CD4-positive, alpha-beta T cell treated with Interleukin-6 at 100 ng/mL for 8 hours (primary cell): ENCODE data around the gene RPP25L.

Experiments
- DNase-seq: peaks from one replicate; pipeline ENCODE4 v3.0.0-alpha.2; 2020; ENCODE audit warnings: mixed read lengths, low spot score

Gene RPP25L

DNA sequence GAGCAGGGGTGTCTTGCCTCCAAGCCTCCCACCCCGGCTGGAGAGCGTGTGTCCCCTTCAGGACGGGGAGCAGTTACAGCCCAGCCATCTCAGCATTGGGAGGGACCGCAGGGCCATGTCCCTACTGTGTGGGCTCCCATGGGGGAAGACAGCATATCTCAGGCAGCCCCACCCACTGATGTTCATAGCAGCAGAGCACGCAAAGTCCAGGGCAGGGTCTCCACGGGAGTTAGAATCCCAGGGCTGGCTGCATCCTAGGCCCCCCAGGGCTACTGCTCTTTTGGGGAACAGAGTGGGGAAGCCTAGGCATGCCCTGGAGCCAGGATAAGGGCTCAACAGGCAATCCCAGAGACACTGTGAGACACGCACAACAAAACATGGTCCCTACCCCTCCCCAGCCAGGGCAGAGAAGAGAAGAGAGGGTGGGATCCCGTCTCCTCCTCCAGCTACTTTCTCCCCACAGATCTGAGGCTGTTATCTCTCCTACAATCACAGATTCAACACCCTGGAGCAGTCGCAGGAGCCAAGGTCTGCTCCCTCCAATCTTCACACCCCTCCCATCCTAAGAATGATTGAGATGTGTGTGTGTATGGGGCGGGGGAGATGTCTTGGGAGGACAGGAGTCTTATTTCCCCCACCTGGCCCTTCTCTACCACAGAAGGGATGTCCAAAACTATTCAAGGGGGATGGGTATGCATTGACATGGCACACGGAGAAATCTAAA lies 25.8 kb downstream of the RPP25L start:
- no peak for DNase-seq

DNA sequence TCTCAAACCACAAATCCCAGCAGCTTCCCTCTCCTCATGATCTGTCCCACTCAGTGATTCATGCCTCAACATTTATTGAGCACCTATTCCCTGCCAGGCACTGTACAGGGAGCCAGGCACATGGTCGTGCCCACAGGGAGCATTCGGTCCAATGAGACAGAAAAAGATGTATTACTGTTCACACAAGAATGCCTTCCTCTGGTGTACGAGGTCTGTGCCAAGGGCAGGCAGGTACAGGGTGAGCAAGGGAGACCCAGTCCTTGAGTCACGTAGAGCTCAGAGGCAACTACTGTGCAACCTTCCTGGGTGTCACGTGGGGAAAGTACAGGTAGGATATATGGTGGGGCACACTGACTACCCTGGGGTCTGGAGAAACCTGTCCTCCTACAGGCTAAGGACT lies 26.9 kb downstream of the RPP25L start:
- DNase-seq, result no peak

DNA sequence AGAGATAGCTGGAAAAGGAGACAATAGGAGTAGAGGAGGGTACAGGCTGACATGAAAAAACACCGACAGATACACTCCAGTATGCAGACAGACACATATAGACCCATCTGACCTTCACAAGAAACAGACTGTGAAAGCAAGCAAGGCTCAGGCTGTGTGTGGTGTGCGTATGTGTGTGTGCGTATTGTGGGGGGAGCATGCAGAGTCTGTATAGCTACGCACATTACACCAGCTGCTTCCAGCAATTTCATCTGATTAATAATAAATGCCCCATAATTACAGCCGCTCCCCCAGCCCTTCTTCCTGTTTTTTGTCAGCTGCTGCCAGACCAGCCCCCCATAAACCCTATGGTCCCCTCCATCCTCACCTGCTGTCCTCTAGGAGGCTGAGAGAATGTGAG lies 29.1 kb downstream of the RPP25L start:
- no peak for DNase-seq

DNA sequence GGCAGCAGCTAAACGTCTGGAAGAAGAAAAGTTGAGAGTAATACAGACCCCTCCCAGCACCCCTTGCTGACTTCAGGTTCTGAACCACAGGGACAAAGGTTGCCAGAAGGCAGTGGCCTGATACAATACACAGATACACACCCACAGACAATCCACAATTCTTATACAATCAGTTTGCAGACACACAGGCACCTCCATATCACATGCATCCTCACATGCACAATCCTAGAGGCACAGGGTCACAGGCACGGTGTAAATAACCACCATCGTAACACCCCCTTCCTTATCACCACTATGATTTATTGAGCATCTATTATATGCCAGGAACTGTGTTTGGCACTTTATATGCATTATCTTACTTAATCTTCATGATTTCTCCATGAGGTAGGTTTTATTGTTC lies 30.6 kb downstream of the RPP25L start:
- DNase-seq, result no peak

DNA sequence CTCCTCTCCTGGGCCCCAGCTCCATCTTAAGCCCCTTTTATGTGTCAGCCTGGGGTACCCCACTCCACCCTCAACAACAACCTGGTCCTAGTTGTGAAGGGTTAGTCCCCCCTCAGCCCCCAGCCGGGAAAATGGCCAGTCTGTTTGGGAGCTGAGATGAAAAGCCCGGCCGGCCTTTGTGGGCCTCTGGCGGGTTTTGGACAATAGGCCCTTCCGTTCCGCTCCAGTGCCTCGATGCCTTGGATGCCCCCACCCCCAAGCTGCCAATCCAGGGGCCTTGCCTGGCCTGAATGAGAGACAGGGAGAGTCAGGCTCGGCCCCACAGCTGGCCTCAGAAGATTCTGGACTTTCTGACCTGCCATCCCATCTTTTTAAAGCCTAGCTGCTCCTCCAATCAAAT lies 31.5 kb downstream of the RPP25L start:
- no peak for DNase-seq

DNA sequence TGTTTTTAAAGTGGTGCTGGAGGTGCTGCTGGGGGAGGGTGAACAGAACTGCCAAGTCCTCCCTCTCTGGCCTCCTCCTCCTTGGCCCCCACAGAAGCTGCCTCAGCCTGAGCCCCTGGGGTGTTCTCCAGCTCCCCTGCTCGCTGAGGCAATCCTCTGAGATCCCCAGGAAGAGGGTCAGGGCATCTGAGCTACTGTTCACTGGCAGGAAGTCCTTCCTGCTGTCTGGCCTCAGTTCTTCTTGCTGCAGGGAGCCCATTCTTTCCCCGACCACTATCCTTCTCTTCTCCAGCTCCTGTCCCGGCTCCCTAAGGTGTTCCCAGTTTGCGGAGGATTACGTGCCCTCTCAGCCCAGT lies 32.1 kb downstream of the RPP25L start:
- DNase-seq, result no peak

DNA sequence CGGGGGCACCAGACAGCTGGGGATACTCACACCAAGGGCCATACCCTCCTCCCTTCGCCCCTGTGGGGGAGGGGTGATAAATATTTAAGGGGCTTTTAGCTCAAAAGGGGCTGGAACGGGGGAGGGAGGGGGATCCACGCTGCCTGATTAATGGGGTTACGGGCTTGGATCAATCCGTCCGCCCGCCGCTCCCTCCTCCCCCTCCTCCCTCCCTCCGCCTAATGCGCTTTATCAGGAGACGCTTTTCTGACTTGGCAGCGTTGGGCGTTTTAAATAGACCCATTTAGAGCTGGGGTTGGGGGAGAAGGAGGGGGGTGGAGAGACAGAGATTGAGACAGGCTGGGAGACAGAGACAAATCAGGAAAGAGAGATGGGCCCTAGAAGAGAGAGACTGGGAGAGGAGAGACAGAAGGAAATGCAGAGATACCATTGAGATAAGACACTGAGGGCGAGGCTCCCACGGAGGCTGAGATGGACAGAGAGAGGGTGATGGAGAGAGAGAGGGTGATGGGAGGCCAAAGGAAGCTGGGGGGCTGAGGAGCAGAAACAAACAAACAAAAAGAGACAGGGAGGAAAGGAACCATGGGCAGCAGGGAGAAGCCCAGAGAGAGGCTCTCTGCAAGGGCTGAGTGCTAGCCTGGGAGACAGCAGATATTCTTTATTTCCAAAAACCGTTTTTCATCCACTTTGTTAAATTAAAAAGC lies 32.6 kb downstream of the RPP25L start:
- no peak for DNase-seq

DNA sequence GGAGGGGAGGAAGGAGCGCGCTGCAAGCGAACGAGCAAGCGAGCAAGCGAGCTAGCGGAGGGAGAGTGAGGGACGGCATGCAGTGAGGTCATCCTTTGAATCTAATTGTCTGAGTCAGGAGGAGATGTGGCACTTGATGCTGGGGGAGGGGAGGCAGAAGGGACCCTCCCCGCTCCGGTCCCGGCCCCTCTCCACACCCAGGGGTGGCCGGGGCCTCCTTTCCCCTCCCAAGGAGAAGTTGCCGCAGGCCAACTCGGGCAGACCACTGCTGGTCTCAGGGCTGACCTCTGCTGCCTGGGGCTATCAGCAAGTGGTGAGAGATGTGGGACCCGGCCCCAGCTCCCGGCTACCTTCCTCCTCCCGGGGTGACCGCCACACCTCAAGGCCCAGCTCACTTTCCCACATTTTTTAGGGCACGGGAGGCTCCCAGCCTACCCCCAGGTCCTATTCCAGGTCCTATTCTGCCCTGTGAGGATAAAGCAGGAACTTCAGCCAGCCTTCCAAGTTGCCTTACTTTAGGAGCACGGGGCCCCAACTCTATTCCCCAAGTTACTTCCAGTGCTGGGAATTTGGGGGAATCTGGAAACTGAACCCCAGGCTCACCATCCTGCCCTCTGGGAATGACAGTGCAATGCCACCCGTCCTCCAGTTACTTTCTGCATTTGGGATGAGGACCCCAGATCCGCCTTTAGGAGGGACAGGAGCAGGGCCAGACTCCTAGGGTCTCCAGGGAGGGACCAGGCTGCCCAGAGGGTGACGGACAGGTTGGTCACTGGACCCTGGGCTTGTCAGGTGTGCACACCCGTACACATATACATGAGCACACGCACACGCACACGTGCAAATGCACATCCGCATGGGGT lies 33.4 kb downstream of the RPP25L start:
- no peak for DNase-seq

DNA sequence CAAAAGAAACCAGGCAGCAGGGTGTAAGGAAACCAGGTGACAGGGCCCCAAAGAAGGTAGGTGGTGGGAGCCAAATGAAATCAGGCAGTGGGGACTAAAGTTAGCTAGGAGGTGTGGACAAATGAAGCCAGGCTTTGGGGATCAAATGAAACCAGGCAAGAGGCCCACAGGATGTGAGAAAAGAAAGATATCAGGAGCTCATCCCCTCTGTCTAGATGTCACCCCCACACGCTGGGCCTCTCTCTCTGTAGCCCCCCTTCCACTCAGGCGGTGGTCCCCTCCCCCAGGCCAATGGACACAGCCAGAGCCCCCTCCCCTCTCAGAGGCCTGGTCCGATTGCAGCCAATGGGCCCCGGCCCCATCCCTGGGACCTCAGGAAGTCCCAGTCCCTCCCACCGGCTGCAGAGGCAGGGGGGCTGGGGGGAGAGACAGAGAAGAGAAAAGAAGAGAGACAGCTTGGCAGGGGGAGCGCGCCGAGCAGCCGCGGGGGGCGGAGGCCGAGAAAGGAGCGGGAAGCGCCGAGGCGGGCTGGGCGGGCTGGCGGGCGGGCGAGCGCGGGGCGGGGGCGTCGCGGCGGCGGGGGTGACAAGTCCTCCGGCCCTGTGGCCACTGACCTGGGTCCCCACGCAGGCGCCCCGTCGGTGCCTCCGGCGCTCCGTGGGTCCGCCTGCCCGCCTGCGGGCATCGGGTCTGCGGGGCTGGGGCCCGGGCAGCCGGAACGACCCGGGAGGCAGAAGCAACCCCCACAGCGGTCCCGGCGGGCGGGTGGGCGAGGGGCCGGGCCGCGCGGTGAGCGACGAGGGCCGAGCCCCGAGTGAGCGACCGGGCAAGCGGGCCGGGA lies 34.3 kb downstream of the RPP25L start:
- no peak for DNase-seq

DNA sequence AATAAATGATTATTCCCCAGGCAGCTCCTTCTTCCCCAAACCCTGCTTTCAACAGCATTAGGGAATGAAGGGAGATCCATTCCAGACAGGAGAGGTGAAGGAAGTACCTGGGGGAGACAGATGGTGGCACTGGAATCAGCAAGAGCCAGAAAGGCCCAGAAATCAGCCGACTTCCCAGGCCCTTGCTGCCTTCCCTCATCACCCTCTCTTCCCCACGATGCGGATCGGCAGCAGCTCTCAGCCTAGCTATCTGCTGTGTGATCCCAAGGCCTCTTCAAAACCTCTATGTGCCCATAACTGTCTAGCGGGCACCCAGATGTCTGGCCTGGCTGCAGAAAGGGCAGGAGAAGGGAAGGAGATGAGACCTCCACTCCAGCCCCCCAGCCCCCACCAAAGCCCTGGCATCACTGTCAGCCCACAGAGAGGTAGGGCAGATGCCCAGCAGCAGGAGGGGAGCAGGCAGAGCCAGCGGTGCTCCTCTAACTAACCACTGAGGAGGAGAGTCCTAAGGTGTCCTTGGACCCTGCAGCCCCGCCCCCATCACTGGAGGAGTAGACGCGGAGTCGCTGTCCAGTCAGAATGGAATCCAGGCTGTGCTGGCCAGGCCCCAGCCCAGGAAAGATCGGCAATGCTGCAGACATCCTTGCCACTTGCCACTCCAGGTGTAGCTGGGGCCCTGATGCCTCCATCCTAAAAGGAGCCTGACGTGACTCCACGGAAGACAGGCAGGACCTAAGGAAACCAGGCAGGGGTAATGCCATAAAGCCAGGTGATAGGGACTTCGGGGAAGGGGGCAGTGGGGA lies 35.1 kb downstream of the RPP25L start:
- no peak for DNase-seq

DNA sequence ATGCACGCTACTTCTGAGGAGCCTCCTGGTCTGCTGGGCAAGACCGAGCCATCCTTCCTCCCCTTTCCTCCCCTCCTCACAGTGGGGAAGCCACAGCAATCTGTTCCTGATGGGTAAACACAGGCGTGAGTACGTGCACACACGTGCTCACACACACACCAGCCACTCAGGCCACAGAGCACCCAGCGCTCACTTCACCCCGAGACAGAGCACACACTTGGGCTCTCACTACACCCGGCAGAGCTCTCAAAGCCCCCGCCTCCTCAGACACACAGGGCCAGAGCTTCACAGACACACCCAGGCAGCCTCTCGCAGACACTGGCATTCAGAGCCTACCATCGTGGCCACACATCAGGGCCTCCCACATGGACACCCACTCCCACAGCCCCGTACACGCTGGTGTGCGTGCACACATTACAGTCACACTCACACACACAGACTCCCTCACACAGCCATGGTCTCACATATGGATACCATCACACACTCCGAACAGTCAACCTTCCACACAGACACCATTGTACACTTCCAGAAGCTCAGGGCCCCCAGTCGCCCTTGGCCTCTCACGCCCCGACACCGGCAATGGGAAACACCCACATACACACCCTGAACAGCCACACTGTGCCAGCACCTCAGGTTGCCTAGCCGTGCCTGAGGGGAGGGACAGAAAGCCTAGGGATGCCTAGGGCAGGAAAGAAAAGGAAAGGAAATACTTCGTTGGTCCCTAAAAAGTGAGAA lies 35.9 kb downstream of the RPP25L start:
- no peak for DNase-seq

DNA sequence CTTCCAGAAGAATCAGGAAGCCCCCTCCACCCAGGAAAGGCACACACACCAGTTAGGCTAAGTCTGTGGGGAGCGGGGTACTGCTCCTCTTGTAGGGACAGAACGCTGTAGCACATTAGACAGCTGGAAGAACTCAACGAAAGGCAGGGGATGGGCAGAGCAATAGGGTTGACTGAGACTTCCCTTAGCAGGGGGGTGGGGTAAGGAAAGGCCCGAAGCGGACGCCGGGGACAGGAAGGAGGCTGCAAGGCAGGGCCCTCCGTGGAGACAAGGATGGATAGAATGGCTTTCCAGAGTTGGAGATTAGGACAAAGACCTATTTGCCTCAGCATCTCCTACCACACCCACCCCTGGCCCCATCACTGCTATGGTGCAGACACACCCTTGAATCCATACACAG lies 36.7 kb downstream of the RPP25L start:
- no peak for DNase-seq

DNA sequence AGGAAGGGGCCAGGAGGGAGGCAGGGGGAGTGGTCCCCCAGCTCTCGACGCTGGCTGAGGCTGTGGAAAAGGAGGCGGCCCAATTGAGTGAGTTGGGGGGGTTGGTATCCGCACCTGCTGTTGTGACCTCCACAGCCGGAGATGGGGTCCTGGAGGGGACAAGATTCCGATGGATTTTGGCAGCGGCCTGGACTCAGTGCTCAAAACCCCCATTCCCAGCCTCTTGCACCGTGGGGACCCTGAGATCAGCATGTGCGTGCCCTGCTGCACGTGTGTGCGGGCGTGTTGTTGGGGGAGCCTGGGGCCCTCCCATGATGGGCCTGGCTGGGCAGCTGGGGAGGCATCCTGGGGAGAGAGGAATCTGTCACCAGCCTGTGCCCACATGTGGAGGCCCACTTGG lies 37.3 kb downstream of the RPP25L start:
- DNase-seq, result no peak

DNA sequence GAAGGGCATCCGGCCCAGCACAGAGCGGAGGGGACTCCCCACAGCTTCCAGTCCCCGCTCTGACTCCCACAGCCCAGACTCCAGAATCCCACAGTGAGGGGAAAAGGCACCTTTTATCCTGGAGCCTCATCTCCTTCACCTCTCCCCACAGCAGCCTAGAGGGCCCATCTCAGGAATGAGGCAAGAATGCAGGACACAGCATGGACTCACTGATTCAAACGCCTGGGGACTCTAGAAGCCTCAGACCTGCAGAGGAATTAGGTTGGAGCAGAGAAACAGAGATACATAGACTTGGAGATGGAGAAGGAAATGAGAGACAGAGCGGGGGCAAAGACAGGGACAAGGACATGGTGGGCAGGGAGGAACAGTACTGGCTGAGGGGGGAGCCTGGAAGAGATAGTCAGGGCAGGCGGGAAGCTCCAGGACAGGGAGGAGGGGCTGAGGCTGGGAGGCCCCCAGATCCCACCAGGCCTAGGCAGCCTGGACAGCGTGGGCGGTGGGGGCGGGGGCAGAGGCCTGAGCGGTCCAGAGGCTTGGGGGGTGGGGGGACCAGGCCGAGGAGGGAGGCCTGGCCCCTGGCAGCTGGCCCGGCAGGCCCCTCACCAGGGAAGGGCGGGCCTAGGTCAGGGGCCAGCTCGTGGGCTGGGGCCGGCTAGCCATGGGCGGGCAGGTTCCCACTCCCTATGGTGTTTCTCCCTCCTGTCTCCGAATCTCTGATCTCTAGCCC lies 38.1 kb downstream of the RPP25L start:
- DNase-seq, result no peak

DNA sequence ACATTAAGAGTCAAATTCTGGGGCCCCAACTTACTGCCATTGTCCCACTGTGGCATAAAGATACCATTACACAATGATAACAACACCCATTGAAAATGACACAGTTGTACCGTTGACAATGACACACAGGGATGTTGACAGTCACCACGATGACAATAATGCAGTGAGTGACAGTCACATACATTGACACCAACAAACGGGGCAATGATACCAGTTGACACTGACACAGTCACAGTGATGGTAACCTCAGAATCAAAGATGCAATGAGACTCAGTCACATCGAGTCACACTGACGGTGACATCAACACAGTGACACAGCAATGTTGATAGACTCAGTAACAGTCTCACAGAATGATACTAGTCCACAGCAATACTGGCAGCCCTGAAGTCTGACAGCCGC lies 39.3 kb downstream of the RPP25L start:
- DNase-seq, result no peak

DNA sequence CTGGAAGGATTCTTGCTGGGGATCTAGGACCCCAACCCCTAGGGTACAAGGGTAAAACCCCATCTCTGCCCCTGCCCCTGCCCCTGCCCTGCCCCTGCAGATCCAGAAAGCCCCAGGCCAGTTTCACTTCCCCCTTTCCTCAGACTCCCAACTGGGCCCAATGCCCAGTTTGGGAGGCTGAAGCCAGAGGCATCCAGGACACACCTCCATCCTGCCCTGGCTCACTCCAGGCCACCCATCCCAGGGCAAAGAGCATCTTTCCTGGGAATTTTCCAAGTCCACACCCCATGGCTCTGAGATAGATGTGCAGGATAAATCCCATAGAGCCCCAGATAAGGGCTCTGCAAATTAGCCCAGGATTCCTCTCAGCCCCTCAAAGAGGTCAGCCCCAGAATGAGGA lies 39.8 kb downstream of the RPP25L start:
- no peak for DNase-seq

DNA sequence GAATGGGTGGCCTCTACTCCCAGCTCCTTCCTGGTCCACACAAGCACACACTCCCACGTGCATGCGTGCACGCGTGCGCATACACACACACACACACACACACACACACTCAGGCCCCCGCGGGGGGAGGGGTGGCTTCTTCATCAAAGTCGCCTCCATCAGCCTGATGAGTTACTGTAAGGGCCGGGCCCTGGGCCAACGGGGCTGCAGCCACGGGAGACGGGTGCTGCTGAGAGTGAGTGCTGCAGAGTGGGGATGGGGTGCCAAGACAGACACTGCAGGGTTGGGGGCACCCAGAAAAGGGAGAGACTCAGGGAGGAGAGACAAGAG lies 40.5 kb downstream of the RPP25L start:
- DNase-seq, result no peak

DNA sequence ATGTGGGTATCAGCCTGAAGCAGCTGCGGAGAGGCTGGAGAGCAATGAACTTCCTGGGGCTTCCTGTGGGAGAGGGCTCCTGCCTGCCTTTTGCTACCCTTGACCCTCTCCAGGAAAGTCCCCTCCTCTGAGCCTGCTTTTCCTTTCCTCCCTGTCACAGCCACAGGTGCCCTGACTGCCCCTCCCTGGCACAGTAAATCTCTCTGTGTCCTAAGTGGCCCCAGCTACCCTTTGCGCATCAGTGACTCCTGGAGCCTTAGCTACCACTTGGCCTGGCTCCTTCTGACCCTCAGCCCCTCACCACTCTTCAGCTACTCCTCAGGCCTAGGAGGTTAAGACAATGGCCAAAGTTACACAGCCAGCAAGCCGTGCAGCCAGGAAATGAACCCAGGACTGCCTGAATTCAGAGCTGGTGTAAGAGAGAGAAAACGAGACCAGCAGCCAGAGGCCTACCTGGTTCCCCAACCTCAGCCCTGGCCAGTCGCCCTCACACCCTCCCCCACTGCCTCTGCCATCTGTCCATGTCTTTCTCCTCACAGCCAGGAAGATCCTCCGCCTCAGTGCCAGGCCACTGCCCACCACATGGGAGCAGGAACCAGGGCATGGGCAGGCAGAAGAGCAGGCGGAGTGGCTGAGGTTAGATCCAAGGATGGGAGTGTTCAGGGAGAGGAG lies 41.0 kb downstream of the RPP25L start:
- no peak for DNase-seq

DNA sequence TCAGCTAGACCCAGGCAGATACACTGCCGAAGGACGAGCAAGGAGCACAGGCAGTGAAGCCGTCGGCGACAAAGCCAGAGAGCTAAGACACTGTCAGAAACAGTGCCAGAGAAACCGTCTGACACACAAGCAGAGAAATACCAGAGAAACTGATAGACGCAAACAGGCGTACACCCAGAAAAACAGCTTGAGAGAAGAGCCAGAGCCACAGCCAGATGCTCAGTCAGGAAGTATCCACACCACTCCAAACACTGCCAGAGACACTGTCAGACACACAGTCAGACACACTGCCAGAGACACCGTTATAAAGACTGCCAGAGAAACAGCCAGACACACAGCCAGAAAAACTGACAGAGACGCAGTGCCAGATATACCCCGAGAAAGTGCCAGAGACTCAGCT lies 41.5 kb downstream of the RPP25L start:
- no peak for DNase-seq

DNA sequence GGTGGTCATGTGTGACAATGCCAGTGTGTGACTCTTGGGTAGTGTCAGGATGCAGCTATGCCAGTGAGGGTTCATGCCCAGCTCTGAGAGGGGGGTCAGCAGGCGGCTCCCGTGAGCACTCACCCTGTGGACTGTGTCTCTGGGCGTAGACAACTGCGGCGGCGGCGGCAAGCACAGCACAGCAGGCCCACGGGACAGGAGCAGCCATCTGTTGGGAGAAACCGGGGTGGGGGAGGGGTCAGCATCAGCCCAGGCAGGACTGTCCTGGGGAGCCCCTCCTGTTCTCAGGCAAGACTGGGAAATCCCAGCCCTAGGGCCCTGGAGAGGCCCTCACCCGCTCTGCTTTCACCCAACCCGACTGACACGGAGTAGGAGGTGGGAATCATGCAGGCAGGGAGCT lies 43.1 kb downstream of the RPP25L start:
- no peak for DNase-seq
